Measurements from ENCODE around the gene CRIP1.

GRCh38 chr14:105527381-105527825, 40.7 kb downstream of the CRIP1 start:
- TF ChIP-seq, protein P1, sequence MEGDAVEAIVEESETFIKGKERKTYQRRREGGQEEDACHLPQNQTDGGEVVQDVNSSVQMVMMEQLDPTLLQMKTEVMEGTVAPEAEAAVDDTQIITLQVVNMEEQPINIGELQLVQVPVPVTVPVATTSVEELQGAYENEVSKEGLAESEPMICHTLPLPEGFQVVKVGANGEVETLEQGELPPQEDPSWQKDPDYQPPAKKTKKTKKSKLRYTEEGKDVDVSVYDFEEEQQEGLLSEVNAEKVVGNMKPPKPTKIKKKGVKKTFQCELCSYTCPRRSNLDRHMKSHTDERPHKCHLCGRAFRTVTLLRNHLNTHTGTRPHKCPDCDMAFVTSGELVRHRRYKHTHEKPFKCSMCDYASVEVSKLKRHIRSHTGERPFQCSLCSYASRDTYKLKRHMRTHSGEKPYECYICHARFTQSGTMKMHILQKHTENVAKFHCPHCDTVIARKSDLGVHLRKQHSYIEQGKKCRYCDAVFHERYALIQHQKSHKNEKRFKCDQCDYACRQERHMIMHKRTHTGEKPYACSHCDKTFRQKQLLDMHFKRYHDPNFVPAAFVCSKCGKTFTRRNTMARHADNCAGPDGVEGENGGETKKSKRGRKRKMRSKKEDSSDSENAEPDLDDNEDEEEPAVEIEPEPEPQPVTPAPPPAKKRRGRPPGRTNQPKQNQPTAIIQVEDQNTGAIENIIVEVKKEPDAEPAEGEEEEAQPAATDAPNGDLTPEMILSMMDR (IDR thresholded peaks at IDR 0.05; ENCODE audit: insufficient read depth, low read length, poor library complexity, severe bottlenecking) = no peak
- TF ChIP-seq EZH2phosphoT487 (conservative IDR thresholded peaks at IDR 0.05; ENCODE audit: low read length) = no peak

Measured in SU-DHL-6 (cell line).